ENCODE measurements around the gene C10orf53.
"Not testable (repeated sequence)": the region's sequence is repeated elsewhere in the genome, so short reads cannot be mapped to it uniquely, and the experiment has no call there.

The C10orf53 gene

DNA sequence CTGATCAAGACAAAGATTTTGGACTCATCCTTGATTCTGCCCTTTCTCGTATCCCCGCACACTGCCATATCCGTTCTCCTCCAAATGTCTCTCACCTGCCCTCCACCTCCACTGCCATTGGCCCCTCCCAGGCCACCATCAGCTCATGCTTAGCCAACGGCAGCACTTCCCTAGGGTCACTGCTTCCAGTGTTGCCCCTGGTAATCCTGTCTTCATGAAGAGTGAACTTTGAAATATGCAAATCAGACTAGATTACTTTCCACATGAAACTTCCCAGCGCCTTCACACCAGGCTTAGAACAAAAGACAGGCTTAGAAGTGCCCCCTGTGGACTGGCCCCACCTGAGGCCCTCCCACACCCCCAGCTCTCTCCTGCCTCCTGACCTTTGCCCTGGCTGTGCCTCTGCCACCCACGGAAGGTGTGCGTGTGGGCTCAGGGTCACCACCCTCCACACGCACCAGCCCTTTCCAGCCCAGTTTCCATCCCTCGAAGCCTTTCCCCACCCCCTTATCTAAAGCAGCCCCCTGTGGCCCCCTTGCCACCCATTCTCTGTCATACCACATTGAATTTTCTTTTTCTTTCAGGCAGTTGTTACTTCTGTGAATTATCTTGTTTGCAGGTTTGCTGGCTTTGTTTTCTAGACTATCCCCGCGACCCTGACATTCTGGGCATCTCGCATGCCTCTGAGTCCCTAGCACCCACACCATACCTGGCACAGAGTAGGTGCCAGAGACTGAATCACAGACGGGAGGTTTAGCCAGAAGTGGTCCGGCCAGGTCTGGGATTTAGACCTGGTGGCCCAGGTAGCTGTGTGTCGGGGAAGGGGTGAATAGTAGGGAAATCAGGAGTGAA, 26.8 kb upstream of the C10orf53 start:
- peak; percentile 17 for DNase-seq (ENCODE audit: low spot score)

DNA sequence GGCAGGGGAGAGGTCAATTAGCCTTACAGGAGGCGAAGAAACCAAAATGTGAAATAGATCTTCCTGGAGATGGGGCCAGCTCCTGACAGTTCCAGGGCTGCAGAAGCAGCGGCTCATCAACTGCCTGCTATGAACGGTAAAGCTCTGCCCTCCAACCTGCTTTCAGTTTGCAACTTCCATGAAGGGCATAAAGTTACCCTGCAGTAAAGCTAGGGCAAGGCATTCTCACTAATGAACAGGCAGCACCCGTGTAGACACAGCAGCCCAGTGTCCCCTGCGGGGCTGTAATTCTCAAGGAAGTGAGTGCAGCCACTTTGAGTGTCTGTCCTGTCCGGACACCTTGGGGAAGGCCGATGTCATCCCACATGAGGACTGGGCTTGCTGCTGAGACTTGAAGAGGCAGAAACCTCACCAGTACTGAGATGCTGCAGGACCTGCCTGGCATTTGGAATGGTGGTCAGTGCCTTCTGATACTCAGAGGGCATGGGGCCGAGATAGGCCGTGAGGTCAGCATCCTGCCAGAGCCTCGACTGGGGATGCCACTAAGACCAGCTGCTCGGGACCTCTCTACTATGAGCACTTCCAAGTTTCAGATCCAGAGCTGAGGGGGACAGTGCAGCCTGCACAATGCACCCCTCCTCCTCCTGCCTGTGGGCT, 26.1 kb upstream of the C10orf53 start:
- DNase-seq (ENCODE audit: low spot score) = no peak

DNA sequence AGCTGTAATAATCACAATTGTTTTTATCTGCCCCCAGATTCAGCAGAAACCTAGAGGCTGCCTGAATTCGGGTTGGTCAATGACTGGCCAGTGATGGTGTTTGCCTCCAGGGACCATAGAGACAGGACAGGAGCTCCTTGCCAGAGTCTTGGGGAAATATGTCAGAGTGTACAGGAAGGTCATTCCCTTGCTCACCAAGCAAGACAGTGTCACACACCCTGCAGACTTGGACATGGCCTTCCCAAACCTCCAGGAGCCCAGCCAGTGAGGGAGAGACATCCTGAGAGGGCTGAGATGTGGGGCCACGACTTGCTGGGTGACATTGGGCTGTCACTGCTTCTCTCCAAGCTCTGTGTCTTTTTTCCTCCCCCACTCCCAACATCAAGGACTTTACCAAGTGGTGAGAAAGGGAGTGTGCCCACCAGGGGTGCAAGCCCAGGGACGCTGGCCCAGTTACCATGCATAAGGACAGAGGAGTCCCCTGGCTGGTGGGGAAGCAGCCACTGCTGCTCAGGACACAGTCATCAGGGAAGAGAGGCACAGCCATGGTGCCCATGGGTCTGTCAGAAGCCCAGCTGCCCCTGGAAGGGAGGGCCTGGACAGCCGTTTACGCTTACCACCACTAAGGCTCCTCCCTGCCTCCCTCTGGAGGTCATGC, 25.3 kb upstream of the C10orf53 start:
- DNase-seq (ENCODE audit: low spot score) = no peak

DNA sequence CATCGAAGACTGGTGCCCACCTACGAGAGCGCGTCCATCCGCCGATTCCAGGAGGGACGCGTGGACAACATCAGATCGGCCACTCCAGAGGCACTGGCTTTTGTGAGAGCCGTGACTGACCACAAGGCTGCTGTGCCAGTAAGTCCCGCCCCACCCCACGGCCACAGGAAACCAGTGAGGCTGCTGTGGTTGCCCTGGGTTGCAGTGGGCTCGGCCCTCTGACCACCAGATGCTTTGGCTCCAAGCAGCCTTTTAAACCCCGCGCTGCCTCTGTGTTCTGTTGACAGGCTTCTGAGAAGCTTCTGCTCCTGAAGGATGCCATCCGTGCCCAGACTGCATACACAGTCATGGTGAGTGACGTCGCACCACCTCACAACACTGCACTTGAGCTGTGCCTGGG, 24.4 kb upstream of the C10orf53 start:
- no peak for DNase-seq (ENCODE audit: low spot score)

DNA sequence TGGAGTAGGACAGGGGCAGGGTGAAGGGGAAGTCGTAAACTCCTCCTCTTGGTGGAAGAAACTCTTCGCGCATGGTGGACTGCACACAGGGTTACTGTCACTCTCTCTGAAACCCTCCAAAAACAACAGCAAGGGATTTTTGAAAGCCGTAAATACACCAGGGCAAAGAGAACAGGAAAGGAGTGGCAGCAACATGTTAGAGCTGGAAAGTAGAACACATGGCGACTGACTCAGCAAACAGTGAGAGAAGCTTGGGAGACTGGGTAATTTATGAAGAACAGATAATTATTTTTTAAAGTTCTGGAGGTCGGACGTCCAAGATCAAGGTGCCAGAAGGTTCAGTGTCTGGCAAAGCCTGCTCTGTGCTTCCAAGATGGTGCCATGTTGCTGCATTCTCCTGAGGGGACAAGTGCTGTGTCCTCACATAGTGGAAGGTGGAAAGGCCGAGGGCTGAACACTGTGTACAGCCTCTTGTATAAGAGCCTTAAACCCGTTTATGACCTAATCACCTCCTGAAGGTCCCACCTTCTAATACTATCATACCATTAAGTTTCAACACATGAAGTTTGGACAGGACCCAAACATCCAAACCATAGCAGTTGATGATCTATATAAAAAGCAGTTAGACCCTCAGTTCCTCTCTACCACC, 22.5 kb upstream of the C10orf53 start:
- no peak for DNase-seq (ENCODE audit: low spot score)

DNA sequence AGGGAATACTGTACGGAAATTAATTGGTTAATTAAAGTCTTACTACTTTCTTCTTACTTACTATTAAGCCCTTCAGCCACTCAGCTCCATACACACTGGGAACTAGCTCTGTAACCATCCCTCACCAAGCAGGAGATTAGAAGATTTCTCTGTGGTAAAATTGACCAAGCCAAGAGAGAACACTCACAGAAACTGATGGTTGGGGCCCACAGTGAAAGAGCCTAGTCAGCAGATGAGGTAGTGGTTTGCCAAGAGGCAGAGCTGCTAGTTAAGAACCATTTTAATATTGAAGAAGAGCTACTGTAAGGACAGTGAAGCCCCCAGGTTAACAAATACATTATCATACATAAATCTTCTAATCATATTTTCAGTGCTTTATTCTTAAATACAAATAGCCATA, 21.8 kb upstream of the C10orf53 start:
- no peak for DNase-seq (ENCODE audit: low spot score)

DNA sequence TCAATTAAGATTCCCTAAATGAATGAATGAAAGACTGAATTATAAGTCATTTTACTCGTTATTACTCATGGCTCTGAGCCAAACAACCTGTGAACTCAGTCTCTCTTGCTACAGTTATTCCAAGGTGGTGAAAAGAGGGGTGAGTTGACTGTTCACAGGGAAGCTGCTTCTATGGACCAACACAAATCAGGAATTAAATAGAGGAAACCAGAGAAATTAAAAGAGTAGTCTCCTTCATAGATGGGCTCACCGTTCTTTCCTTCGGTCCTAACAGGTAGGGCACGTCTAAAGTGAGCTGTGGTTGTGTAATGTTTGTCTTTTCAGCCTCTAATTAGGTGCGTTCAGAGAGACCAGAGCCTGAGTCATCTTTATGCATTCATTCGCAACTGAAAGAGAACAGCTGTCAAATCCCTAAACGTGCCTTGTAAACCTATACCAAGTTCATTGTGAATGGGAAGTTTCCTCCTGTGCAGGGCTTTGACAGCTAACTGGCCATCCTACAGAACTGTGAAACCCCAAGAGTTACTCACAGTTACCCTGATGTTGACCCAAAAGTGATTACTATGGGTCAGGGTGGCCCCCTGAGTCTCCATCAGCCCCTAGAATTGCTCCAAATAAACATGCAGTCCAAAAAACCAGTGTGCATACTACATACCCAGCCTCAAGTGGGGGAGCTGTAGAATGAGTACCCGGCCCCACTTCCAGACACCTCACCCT, 18.2 kb upstream of the C10orf53 start:
- DNase-seq (ENCODE audit: low spot score) = peak; percentile 14

DNA sequence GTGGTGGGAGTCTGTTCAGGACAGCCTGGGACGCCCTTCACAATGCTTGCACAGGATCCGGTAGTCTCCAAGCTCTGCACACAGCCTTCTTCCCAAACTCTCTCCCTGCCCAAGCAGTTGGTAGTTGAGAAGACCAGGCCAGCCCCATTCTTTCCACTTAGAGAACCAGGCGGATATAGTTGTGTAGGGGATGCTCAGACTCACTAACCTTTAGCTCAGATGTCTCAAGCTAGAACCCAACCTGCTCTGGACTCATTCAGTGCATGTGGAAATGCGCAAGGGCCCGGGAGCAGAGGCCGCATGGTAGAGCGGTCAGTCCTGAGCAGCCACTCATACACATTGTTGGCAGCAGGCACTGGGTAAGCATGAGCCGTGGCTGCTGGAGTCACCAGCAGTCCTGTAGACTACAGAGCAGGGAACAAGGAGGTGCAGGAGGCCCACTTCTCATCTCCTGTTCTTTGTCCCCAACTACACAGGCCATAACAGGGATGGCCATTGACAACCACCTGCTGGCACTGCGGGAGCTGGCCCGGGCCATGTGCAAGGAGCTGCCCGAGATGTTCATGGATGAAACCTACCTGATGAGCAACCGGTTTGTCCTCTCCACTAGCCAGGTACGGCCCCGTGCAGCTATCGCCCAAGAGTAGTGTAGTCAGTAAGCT, 17.2 kb upstream of the C10orf53 start:
- no peak for DNase-seq (ENCODE audit: low spot score)

DNA sequence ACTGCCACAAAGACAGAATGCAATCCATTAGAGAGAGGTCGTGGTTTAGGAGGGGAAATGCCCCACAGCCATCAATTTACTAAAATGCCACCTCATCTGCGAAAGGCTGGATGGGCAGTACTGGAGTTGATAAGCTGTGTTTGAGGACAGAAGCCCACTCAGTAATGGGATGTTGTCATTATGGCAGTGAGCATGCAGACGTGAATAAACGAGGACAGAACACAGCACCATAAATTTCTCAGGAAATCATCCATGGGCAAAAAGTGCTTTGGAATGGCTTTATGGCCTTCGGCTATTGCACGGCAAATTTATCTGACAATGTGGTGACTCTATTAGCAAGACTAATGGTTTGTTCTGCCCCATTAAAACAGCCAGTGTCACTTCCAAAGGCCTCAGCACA, 15.9 kb upstream of the C10orf53 start:
- no peak for DNase-seq (ENCODE audit: low spot score)

DNA sequence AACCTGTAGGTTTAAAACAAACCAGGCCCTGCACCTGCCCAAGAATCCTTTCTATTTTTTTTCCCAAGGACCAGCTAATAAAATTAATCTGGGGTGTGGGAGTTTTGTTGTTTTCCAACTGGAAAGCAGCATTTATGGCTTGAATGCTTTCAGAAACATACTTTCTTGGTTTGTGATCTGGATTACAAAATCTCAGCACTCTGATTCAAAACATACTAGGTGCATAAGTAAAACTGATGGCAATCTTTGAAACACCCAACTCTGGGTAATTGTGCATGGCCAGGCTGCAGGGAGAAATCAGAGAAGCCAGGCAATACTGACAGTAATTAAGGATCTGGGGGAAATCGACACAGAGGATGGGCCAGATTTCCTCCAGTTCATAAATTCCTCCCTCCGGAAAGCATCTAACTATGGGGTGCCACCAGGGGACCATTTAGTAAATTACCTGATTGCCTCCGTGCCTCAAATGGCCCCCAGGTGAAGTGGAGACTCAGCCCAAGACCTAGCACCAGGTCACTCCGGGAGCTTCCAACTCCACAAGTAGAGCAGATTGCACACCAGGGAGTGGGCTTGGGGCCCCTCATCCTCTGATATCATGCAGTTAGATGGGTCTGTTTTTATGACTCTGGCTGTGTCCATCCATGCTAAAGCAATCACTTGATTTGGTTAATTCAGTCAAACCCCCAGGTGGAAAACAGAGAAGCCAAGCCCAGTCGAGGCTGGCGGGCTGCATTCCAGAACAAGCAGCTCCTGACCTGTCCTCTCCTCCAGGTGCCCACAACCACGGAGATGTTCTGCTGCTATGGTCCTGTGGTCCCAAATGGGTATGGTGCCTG, 15.2 kb upstream of the C10orf53 start:
- DNase-seq (ENCODE audit: low spot score) = no peak

DNA sequence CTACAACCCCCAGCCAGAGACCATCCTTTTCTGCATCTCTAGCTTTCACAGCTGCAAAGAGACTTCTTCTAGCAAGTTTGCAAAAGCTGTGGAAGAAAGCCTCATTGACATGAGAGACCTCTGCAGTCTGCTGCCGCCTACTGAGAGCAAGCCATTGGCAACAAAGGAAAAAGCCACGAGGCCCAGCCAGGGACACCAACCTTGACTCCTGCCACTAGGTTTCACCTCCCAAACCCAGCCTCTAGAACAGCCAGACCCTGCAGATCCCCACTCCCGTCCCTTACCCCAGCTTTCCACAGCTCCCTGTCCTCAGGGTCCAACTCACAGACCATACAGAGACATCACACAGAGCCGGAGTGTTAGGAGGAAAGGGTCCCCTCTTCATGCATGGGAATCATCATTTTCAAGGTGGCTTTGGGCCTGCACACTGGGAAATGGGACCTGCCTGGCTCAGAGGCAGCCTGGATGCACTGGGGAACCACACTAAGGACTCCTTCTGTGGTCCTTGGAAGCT, 14.6 kb upstream of the C10orf53 start:
- DNase-seq (ENCODE audit: low spot score) = no peak

DNA sequence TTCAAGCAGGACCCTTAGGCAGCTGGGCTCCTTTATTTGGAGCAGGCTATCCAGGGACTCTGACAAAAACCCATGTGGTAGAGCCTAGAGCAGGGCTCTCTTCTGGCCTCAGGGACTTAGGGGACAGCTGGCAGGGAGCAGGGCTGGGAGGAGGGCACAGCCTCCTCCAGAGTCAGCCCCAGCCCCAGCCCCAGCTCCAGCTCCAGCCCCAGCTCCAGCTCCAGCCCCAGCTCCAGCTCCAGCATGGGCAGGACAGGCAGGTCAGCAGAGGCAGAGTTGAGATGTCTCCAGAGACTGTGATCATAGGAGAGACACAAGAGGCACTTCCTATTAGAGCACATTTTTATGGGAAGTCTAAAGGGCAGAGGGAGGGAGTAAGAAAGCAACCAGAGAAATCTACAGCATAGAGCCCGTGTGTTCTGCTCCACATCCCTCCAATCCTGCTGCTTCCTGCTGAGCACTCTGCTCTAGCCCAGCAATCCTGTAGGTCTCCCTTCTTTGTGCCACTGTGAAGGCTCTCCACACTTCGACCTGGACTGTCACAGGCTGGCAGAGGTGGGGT, 13.3 kb upstream of the C10orf53 start:
- no peak for DNase-seq (ENCODE audit: low spot score)

DNA sequence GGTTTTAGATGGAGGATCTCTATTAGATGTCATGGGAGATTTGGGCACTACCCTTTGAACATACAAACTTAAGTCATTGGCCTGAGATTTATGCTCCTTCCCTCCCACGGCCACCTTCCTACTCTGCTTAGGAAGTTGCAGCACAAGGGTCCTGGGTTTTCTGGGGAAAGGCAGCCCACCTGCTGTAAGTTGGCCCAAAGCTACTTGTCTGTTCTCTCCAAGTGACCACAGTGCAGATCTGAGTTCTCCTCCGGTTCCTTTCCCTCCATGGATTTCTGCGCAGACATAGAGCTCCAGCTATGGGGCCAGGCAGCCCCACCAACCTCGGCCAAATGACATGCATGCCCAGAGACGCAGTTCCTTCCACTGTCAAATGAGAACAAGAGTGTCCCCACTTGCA, 12.8 kb upstream of the C10orf53 start:
- no peak for DNase-seq (ENCODE audit: low spot score)

DNA sequence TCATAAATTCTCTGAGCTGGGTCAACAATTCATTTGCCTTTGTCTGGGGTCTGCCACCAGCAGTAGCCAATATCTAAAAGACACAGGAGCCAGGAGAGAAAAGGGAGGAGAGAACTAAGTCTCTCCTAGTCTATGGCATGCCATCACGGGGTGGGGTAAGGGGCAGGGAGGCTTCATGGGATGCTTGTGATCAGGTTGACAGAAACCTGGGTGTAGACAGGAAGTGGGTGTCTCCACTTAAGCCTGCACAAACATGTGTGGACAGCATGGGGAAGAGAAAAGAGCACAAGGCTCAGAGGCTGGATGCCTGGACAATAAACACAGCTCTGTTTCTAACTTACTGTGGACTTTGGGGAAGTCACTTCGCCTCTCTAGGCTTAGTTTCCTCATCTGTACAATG, 11.5 kb upstream of the C10orf53 start:
- DNase-seq (ENCODE audit: low spot score) = no peak

DNA sequence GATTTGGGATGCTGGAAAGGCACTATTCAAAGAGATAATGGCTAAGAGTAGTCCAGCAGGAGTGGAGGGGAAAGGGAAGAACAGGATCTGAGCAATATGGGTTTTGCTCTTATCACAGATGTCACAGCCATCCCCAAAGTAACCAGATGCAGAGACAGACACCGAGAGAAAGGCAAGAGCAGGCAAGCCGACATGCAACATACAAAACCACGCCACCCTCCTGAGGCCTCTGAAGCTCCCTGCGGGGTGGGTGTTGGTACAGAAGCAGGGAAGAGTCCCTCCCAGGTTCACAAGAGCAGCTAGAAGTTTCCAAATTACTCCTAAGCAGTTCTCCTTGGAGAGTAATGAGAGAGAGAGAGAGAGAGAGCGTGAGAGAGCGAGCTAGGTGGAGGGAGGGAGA, 10.8 kb upstream of the C10orf53 start:
- DNase-seq (ENCODE audit: low spot score) = no peak

DNA sequence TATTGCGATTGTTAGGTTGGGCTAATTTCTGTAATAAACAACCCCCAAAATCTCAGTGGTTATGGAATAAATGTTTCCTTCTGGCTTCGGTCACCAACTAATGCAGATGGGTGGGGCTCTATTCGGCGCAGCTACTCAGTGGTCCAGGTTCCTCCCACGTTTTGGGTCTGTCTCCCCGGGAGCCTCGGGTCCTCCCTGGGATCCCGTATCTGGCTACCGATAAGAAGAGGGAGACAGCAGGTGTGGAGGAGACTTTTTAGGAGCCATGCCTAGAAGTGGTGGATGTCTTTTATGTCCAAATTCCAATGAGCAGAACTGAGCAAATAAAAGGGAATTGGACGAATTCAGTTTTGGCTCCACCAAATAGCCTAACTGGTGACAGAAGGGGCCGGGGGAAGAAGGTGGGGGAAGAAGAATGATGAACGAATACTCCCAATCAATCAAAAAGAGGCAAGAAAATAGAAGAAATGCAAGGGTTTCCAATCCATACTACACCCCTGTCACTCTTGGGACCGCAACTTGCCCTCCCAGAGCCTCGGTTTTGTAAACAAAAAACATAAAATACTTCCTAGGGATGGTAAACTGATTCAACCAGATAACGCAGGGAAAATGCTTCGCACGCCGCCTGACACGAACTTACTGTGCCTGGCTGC, 498 bp upstream of the C10orf53 start:
- no peak for DNase-seq (ENCODE audit: low spot score)

DNA sequence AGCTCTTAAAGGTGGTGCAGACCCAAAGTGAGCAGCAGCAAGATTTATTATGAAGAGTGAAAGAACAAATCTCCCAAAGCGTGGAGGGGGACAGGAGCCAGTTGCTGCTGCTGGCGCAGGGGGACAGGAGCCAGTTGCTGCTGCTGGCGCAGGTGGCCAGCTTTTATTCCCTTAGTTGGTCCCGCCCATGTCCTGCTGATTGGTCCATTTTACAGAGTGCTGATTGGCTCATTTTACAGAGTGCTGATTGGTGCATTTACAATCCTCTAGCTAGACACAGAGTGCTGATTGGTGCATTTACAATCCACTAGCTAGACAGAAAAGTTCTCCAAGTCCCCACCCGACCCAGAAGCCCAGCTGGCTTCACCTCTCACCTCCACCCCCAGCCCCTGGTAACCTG, 3.0 kb downstream of the C10orf53 start:
- not testable (repeated sequence) for DNase-seq (ENCODE audit: low spot score)

DNA sequence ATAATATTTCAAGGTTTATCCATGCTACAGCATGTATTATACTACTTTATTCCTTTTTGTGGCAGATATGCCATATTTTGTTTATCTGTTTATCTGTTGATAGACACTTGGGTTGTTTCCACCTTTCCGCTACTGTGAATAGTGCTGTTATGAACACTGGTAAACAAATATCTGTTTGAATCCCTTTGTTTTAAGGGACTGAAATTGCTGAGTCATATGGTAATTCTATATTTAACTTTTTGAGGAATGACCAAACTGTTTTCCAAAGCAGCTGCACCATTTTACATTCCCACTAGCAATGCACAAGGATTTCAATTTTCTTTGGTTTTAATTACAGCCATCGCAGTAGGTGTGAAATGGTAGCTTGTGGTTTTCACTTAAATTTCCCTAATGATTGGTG, 3.4 kb downstream of the C10orf53 start:
- no peak for DNase-seq (ENCODE audit: low spot score)

DNA sequence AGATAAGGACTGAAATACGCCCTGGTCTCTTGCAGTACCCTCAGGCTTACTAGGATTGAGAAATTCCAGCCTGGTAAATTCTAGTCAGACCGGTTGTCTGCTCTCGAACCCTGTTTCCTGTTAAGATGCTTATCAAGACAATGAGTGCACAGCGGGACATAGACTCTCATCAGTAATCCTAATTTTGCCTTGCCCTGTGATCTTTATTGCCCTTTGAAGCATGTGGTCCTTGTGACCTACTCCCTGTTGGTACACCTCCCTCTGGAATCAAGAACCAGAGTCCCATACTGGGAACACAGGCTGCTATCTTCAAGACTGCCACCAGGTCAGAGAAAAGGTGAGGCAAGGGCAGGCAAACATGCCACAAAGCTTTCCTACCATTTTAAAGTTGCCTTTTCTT, 7.2 kb downstream of the C10orf53 start:
- no peak for DNase-seq (ENCODE audit: low spot score)
